ENCODE measurements around the gene HTRA1.

DNA sequence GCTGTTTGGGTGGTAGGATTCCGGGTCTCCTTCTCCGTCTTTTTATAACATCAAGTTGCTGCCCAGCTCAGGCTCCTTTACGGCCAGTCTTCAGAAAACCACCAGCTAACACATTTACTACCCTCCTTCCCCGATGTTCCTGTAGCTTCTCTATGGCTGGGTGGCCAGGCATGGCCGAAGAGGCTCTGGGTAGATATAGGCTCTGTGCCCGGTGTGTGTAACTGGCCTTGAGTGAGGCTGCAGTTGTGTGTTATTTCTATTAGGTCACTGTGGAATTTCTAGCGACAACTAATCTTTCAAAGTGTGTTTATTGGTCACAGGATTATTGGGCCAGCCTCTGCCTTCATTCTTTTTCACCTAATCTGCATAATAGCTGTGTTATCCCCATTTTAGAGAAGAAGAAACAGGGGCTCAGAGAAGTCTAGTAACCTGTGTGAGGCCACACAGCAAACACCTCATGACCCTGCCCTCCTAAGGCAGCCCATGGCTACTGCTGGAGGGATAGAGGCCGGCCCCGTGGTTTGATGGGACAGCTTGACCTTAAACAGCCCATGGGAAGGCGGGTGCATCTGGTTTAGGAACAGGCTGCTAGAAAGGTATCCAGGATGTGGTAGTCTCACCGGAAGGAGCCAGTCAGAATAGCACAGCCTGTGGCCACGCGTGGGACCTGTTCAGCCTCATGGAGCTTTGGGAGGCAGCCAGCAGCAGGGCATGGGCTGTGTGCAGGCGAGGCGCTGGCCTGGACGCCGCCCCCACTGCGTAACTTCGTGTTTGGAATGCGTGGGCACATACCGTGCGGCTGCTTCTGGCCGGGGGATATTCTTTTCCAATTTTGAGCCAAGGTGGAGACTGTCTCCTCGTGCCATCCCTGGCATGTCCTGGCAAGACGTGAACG, 29.7 kb downstream of the HTRA1 start:
- TF ChIP-seq, protein P1, sequence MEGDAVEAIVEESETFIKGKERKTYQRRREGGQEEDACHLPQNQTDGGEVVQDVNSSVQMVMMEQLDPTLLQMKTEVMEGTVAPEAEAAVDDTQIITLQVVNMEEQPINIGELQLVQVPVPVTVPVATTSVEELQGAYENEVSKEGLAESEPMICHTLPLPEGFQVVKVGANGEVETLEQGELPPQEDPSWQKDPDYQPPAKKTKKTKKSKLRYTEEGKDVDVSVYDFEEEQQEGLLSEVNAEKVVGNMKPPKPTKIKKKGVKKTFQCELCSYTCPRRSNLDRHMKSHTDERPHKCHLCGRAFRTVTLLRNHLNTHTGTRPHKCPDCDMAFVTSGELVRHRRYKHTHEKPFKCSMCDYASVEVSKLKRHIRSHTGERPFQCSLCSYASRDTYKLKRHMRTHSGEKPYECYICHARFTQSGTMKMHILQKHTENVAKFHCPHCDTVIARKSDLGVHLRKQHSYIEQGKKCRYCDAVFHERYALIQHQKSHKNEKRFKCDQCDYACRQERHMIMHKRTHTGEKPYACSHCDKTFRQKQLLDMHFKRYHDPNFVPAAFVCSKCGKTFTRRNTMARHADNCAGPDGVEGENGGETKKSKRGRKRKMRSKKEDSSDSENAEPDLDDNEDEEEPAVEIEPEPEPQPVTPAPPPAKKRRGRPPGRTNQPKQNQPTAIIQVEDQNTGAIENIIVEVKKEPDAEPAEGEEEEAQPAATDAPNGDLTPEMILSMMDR (IDR thresholded peaks at IDR 0.05; ENCODE audit: low read length) = no peak
- TF ChIP-seq EZH2 (IDR thresholded peaks at IDR 0.05; ENCODE audit: borderline replicate concordance, low read length) = no peak
